NCI-H1092 (cell line): ENCODE measurements around the gene TRAF7.
"Not testable (repeated sequence)": the region's sequence is repeated elsewhere in the genome, so short reads cannot be mapped to it uniquely, and the experiment has no call there.

ENCODE experiments used
- DNase-seq: peaks from one replicate; lab custom pipeline; 2025; lab: John Stamatoyannopoulos, UW

Gene TRAF7

GRCh38 chr16:2122429-2122828 lies 33.2 kb upstream of the TRAF7 start:
- DNase-seq, result no peak

- DNase-seq, result not testable (repeated sequence)
Measured at GRCh38 chr16:2122934-2123683, 32.5 kb upstream of the TRAF7 start.

- not testable (repeated sequence) for DNase-seq
Measured at GRCh38 chr16:2123706-2124376, 31.7 kb upstream of the TRAF7 start.

GRCh38 chr16:2124377-2124693 lies 31.2 kb upstream of the TRAF7 start:
- DNase-seq, result not testable (repeated sequence)

- not testable (repeated sequence) for DNase-seq
Measured at GRCh38 chr16:2124694-2125444, 30.7 kb upstream of the TRAF7 start.

- not testable (repeated sequence) for DNase-seq
Measured at GRCh38 chr16:2125609-2126008, 30.0 kb upstream of the TRAF7 start.

- DNase-seq, result not testable (repeated sequence)
Measured at GRCh38 chr16:2126161-2126743, 29.3 kb upstream of the TRAF7 start.

- DNase-seq, result not testable (repeated sequence)
Measured at GRCh38 chr16:2126928-2127556, 28.5 kb upstream of the TRAF7 start.

GRCh38 chr16:2127630-2128280 lies 27.8 kb upstream of the TRAF7 start:
- not testable (repeated sequence) for DNase-seq

- DNase-seq, result not testable (repeated sequence)
Measured at GRCh38 chr16:2129251-2129650, 26.3 kb upstream of the TRAF7 start.

- not testable (repeated sequence) for DNase-seq
Measured at GRCh38 chr16:2129890-2130447, 25.6 kb upstream of the TRAF7 start.

- DNase-seq, result not testable (repeated sequence)
Measured at GRCh38 chr16:2133797-2134196, 21.8 kb upstream of the TRAF7 start.

- DNase-seq, result not testable (repeated sequence)
Measured at GRCh38 chr16:2135071-2135470, 20.5 kb upstream of the TRAF7 start.

GRCh38 chr16:2135770-2136490 lies 19.7 kb upstream of the TRAF7 start, which contains the start of gene PKD1:
Gene PKD1, minus strand, starts transcription at chr16:2135898. Its CDS starts 209 bp downstream, at chr16:2135689.
- peak; percentile 77 for DNase-seq

- no peak for DNase-seq
Measured at GRCh38 chr16:2142942-2143877, 12.4 kb upstream of the TRAF7 start.

- DNase-seq, result no peak
Measured at GRCh38 chr16:2143878-2144485, 11.6 kb upstream of the TRAF7 start.

GRCh38 chr16:2145843-2146242 lies 9.7 kb upstream of the TRAF7 start:
- no peak for DNase-seq

- no peak for DNase-seq
Measured at GRCh38 chr16:2147378-2147777, 8.2 kb upstream of the TRAF7 start.
